Activated T-helper 1 cell treated with anti-CD3 and anti-CD28 coated beads, Interleukin-2, amount 50 U/mL, for 16 hours (primary cell): Measurements from ENCODE around the gene SEC23B.
A peak's percentile ranks its signal among the peaks of the same experiment; 100 is the strongest.
"Not testable (repeated sequence)": the region's sequence is repeated elsewhere in the genome, so short reads cannot be mapped to it uniquely, and the experiment has no call there.

Source experiments
- DNase-seq, 2 donors: peaks; one replicate each; pipeline ENCODE4 v3.0.0-alpha.2; 2020; ENCODE audit warnings: low read depth in 1 of 2, low spot score in 1 of 2

Gene SEC23B

GRCh38 chr20:18524646-18525045, 16.9 kb downstream of the SEC23B start:
- DNase-seq: no peak

DNA sequence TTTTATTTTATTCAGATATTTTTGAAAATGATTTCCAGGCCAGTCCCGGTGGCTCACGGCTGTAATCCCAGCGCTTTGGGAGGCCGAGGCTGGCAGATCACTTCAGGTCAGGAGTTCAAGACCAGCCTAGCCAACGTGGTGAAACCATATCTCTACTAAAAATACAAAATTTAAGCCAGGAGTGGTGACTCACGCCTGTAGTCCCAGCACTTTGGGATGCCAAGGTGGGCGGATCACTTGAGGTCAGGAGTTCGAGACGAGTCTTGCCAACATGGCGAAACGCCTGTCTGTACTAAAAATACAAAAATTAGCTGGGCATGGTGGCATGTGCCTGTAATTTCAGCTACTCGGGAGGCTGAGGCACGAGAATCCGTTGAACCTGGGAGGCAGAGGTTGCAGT, 19.0 kb downstream of the SEC23B start:
- not testable (repeated sequence) for DNase-seq

GRCh38 chr20:18527339-18527738, 19.6 kb downstream of the SEC23B start:
- no peak for DNase-seq

GRCh38 chr20:18527836-18528235, 20.1 kb downstream of the SEC23B start:
- no peak for DNase-seq

DNA sequence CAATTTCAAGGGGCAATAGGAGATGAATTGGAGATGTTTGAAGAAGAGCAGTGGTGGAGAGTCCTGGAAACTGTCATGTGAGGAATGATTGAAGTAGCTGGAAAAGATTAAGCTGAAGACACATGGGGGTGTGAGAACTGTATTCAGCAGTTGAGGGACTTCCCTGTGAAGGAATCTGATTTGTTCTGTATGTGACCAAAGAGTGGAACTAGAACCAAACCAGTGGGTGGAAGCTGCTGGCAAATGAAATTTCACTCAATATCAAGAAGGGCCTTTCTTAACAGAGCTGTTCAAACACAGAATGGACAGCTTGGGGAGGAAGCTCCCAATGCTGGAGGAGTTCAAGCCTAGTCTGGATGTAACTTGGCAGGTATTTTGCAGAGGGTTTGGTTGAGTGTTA, 21.3 kb downstream of the SEC23B start:
- DNase-seq: no peak

DNA sequence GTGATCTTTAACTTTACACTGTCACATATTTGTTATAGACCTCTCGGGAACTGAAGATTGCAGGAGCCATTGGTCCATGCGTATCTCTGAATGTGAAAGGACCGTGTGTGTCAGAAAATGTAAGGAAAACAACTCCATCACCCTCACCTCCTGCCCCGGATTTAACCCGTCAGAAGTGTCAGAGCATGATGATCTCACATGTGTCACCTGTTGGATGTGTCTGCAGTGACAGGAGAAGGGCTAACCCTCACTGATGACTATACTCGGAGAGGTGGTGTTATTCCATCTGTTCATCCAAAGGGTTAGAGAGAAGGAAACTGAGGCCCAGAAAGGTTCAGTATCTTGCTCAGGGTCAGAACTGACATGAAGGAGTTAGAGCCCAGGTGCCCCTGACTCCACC, 24.9 kb downstream of the SEC23B start:
- DNase-seq: no peak

- DNase-seq: no peak
Observed at GRCh38 chr20:18533491-18533890, 25.8 kb downstream of the SEC23B start.

- no peak for DNase-seq
Observed at GRCh38 chr20:18533978-18534644, 26.4 kb downstream of the SEC23B start.

GRCh38 chr20:18537651-18538050, 29.9 kb downstream of the SEC23B start:
- DNase-seq: no peak

DNA sequence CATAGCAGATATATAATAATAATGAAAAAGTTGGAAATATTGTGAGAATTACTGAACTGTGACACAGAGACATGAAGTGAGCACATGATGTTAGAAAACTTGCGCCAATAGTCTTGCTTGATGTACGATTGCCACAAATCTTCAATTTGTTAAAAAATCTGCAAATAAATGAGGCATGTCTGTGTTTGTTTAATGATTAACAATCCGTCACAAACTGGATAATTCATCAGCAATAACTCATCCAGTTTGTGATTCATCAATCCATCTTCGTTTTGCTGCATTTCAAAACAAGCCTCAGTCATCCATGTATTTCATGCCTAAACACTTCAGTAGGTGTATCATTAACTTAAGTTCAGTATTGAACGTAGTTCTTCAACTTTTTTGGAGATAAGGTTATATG, 34.0 kb downstream of the SEC23B start:
- DNase-seq: no peak

- no peak for DNase-seq
Observed at GRCh38 chr20:18543216-18543615, 35.5 kb downstream of the SEC23B start.

DNA sequence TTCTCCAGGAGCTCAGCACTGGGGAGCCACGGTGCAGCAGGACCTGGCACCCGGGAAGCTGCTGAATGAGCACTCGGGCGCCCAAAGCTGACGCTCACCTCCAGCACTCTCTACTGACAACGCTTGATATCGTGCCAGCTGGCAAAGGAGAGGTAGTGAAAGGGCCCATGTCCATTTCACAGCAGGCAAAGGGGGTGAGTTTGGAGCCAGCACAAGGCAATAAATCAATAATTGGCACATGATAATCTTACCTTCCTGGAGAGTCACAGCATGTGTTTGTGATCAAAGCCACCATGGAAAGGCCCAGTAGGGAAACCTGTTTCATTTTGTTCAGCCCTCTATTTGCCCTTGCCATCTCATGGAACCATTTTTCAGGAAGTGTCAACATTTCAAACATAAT, 36.2 kb downstream of the SEC23B start:
- DNase-seq: no peak

- no peak for DNase-seq
Observed at GRCh38 chr20:18545566-18545965, 37.8 kb downstream of the SEC23B start.

DNA sequence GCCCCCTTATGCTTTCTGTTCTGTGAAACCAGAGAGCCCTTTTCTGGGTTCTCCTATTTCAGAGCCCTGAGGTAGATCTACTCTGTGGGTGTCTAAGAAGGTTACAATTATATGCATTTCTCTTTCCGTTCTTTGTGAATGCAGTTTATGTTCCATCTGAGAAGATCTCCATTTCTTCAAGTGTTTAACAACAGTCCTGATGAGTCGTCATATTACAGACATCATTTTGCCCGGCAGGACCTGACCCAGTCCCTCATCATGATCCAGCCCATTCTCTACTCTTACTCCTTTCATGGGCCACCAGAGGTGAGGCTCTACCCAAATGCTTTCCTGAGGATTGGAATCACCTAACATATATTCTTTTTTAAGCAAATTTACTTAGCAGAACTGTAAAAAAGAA, 40.7 kb downstream of the SEC23B start:
- DNase-seq: no peak

DNA sequence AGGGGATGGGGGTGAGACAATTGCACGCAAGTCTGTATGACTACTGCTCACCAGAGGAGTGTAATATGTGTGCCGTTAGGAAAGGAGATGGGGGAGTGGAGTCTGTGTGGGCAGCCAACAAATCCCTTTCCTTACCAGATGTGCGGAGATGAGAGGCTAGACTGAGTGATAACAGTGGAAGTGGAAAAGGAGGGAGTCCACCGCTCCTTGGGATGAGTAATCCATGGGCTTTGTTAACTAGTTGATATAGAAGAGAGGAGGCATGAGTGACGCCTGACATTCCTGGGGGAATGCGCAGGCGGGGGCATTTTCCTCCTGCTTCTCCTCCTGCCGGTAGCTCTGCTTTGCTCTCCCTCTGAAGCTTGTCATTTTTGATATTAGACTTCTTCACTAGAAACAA, 46.0 kb downstream of the SEC23B start:
- no peak for DNase-seq

- DNase-seq: peak; percentile 89 to 91
Observed at GRCh38 chr20:18566892-18567738, 59.4 kb downstream of the SEC23B start, which contains the start of gene SMIM26. Gene SMIM26, plus strand, starts transcription at chr20:18567432. Its CDS starts 47 bp downstream, at chr20:18567479.

DNA sequence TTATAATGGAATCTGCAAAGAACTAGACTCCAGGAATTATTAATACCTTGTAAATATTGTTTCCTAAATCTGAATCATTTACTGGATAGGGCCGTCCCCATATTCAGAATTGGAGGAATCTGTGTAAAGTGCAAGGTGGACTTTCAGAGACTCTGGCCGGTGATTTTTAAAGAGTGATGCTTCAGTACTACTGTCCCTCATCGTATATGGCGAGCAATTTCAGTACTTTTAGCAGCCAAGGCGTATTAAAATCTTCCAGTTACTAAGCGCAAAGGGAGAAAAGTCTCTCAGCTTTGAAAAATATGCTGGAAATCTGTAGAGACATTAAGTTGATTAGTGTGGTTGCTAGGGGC, 60.0 kb downstream of the SEC23B start:
- DNase-seq: no peak

DNA sequence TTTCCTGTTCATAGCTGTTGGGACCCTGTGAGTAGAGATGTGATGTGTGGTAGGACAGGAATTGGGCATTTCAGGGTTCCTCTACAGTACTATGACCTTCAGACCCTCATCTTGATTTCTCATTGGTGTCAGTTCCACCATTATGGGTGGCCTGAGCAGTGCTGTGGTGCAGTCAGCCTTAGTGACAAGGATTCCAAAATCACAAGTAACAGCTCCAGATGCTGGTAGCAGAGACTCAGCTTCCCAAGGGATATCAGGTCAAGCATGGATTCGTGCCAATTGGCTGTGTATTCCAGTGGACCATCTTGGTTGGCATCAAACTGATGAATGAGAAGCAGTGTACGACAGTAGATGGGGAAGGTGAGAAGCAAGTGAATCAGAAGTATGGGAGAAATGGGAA, 63.3 kb downstream of the SEC23B start:
- no peak for DNase-seq

GRCh38 chr20:18571578-18571977, 63.8 kb downstream of the SEC23B start:
- DNase-seq: no peak

GRCh38 chr20:18577942-18578341, 70.2 kb downstream of the SEC23B start:
- DNase-seq: no peak

- no peak for DNase-seq
Observed at GRCh38 chr20:18578581-18578980, 70.8 kb downstream of the SEC23B start.

- DNase-seq: no peak
Observed at GRCh38 chr20:18580012-18580411, 72.3 kb downstream of the SEC23B start.

GRCh38 chr20:18585134-18585533, 77.4 kb downstream of the SEC23B start:
- DNase-seq: no peak
